ENCODE measurements around the gene KIAA0825.

DNA sequence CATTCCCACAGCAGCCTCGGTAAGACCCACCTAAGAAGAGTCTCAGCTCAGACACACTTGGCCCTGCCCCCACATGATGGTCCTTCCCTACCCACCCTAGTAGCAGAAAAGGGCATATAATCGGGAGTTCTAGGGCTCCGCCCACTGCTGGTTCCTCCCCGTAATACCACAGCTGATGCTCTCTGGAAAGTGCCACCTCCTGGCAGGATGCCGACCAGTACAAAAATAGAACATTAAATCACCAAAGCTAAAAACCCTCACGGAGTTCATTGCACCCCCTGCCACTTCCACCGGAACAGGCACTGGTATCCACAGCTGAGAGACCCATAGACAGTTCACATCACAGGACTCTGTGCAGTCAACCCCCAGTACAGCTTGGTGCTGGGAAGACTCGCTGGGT, 271.3 kb downstream of the KIAA0825 start:
- TF ChIP-seq, protein P1, sequence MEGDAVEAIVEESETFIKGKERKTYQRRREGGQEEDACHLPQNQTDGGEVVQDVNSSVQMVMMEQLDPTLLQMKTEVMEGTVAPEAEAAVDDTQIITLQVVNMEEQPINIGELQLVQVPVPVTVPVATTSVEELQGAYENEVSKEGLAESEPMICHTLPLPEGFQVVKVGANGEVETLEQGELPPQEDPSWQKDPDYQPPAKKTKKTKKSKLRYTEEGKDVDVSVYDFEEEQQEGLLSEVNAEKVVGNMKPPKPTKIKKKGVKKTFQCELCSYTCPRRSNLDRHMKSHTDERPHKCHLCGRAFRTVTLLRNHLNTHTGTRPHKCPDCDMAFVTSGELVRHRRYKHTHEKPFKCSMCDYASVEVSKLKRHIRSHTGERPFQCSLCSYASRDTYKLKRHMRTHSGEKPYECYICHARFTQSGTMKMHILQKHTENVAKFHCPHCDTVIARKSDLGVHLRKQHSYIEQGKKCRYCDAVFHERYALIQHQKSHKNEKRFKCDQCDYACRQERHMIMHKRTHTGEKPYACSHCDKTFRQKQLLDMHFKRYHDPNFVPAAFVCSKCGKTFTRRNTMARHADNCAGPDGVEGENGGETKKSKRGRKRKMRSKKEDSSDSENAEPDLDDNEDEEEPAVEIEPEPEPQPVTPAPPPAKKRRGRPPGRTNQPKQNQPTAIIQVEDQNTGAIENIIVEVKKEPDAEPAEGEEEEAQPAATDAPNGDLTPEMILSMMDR (IDR thresholded peaks at IDR 0.05), result no peak
- TF ChIP-seq, protein P2, sequence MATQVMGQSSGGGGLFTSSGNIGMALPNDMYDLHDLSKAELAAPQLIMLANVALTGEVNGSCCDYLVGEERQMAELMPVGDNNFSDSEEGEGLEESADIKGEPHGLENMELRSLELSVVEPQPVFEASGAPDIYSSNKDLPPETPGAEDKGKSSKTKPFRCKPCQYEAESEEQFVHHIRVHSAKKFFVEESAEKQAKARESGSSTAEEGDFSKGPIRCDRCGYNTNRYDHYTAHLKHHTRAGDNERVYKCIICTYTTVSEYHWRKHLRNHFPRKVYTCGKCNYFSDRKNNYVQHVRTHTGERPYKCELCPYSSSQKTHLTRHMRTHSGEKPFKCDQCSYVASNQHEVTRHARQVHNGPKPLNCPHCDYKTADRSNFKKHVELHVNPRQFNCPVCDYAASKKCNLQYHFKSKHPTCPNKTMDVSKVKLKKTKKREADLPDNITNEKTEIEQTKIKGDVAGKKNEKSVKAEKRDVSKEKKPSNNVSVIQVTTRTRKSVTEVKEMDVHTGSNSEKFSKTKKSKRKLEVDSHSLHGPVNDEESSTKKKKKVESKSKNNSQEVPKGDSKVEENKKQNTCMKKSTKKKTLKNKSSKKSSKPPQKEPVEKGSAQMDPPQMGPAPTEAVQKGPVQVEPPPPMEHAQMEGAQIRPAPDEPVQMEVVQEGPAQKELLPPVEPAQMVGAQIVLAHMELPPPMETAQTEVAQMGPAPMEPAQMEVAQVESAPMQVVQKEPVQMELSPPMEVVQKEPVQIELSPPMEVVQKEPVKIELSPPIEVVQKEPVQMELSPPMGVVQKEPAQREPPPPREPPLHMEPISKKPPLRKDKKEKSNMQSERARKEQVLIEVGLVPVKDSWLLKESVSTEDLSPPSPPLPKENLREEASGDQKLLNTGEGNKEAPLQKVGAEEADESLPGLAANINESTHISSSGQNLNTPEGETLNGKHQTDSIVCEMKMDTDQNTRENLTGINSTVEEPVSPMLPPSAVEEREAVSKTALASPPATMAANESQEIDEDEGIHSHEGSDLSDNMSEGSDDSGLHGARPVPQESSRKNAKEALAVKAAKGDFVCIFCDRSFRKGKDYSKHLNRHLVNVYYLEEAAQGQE (IDR thresholded peaks at IDR 0.05; ENCODE audit: insufficient read depth in 1 of 2, low read depth in 2 of 2, low read length in 1 of 2), result no peak

Measured in Panc1 (cell line).